Liver (tissue), 9 donors: Measurements from ENCODE around the gene PSMB11. TPM values are rescaled to one million over a fixed set of nuclear protein-coding genes. Genes with fewer than 3 reads are reported as not detected.

Experiments
- DNase-seq: peaks from one replicate; pipeline ENCODE4 v3.0.0-alpha.2; 2017; ENCODE audit warnings: low spot score
- H3K27ac ChIP-seq, 2 donors: one replicate each; pipeline ENCODE4 v1.7.0; 2013; ENCODE audit warnings: inconsistent platforms in 2 of 2, low read length in 2 of 2, control low read depth in 1 of 2, low read depth in 1 of 2, mild to moderate bottlenecking in 1 of 2
- H3K27me3 ChIP-seq, 4 donors: one replicate each; pipeline versions ENCODE4 v1.6.1 to v1.7.0; 2013; ENCODE audit warnings: low read length in 3 of 4, inconsistent platforms in 1 of 4, mild to moderate bottlenecking in 1 of 4, moderate library complexity in 1 of 4; ENCODE audit not compliant: control insufficient read depth in 4 of 4, insufficient read depth in 4 of 4
- H3K36me3 ChIP-seq, 4 donors: one replicate each; pipeline versions ENCODE4 v1.6.1 to v1.7.0; 2013; ENCODE audit warnings: low read length in 3 of 4, mild to moderate bottlenecking in 3 of 4, low read depth in 1 of 4, moderate library complexity in 1 of 4; ENCODE audit not compliant: control insufficient read depth in 4 of 4, insufficient read depth in 3 of 4
- H3K4me1 ChIP-seq, 4 donors: one replicate each; pipeline versions ENCODE4 v1.6.1 to v1.7.0; 2013; ENCODE audit warnings: low read length in 3 of 4, mild to moderate bottlenecking in 3 of 4, moderate library complexity in 1 of 4; ENCODE audit not compliant: control insufficient read depth in 4 of 4, insufficient read depth in 4 of 4
- H3K4me3 ChIP-seq, 3 donors: one replicate each; pipeline versions ENCODE4 v1.6.1 to v1.7.0; 2013; ENCODE audit warnings: low read length in 3 of 3, control low read depth in 1 of 3, low read depth in 1 of 3, mild to moderate bottlenecking in 1 of 3
- H3K9ac ChIP-seq, 2 donors: one replicate each; pipeline ENCODE4 v1.7.0; 2013; ENCODE audit warnings: low read length in 2 of 2, mild to moderate bottlenecking in 2 of 2, moderate library complexity in 2 of 2, control low read depth in 1 of 2, low read depth in 1 of 2
- H3K9me3 ChIP-seq, 4 donors: one replicate each; pipeline versions ENCODE4 v1.6.1 to v1.7.0; 2013; ENCODE audit warnings: low read length in 3 of 4; ENCODE audit not compliant: control insufficient read depth in 4 of 4
- ATF3 ChIP-seq: IDR thresholded peaks from 2 replicates; pipeline ENCODE4 v1.6.1; 2016; ENCODE audit warnings: antibody characterized with exemption
- EGR1 ChIP-seq, 2 donors: IDR thresholded peaks; 2 replicates each; pipeline ENCODE4 v1.6.1; 2016 to 2018; ENCODE audit warnings: antibody characterized with exemption in 2 of 2, low read depth in 2 of 2
- FOXA1 ChIP-seq: IDR thresholded peaks from 2 replicates; pipeline ENCODE4 v1.6.1; 2016; ENCODE audit warnings: antibody characterized with exemption
- FOXA2 ChIP-seq: IDR thresholded peaks from 2 replicates; pipeline ENCODE4 v1.6.1; 2016; ENCODE audit warnings: antibody characterized with exemption
- GABPA ChIP-seq, 2 donors: IDR thresholded peaks in 1 of 2; conservative IDR thresholded peaks in 1 of 2; 2 replicates each; pipeline ENCODE4 v1.6.1; 2016; ENCODE audit warnings: antibody characterized with exemption in 2 of 2, mild to moderate bottlenecking in 1 of 2, moderate library complexity in 1 of 2
- HNF4A ChIP-seq, 2 donors: conservative IDR thresholded peaks; 2 replicates each; pipeline ENCODE4 v1.6.1; 2016; ENCODE audit warnings: antibody characterized with exemption in 2 of 2, mild to moderate bottlenecking in 2 of 2
- HNF4G ChIP-seq: IDR thresholded peaks from 2 replicates; pipeline ENCODE4 v1.6.1; 2016; ENCODE audit warnings: antibody characterized with exemption
- JUND ChIP-seq, 2 donors: IDR thresholded peaks; 2 replicates each; pipeline ENCODE4 v1.6.1; 2016; ENCODE audit warnings: antibody characterized with exemption in 2 of 2
- NR2F2 ChIP-seq: IDR thresholded peaks from 2 replicates; pipeline ENCODE4 v1.6.1; 2016; ENCODE audit warnings: antibody characterized with exemption
- RAD21 ChIP-seq, 2 donors: IDR thresholded peaks; 2 replicates each; pipeline ENCODE4 v1.6.1; 2016; ENCODE audit warnings: antibody characterized with exemption in 2 of 2, mild to moderate bottlenecking in 2 of 2
- RXRA ChIP-seq, 2 donors: IDR thresholded peaks; 2 replicates each; pipeline ENCODE4 v1.6.1; 2017 to 2018; ENCODE audit warnings: antibody characterized with exemption in 2 of 2, mild to moderate bottlenecking in 1 of 2
- SP1 ChIP-seq: IDR thresholded peaks from 2 replicates; pipeline ENCODE4 v1.6.1; 2018; ENCODE audit warnings: antibody characterized with exemption, mild to moderate bottlenecking
- TAF1 ChIP-seq: conservative IDR thresholded peaks from 2 replicates; pipeline ENCODE4 v1.6.1; 2016; ENCODE audit warnings: antibody characterized with exemption, mild to moderate bottlenecking
- YY1 ChIP-seq: IDR thresholded peaks from 2 replicates; pipeline ENCODE4 v1.6.1; 2016; ENCODE audit warnings: antibody characterized with exemption, mild to moderate bottlenecking
- ZBTB33 ChIP-seq: IDR thresholded peaks from 2 replicates; pipeline ENCODE4 v1.6.1; 2016; ENCODE audit warnings: antibody characterized with exemption
- WGBS: extraction: QIAGEN DNeasy Blood & Tissue Kit; methylation state at CpG from one replicate; pipeline ENCODE4 v1.1.7; 2013; 5-methylcytosine and 5-hydroxymethylcytosine counted together
- polyA plus RNA-seq, 2 donors: library from polyadenylated mRNA; stranded (reverse) in 1 of 2; unstranded in 1 of 2; fragments of 200-250 nt in 1 of 2; fragments of >200 nt in 1 of 2; fragmentation: Nextera tagmentation in 1 of 2; extraction: Ambion mirVana in 1 of 2; gene quantifications; one replicate each; pipeline versions ENCODE4 v1.2.1 to v1.2.3, GENCODE V29; 2013 to 2015
- total RNA-seq, 2 donors: library from RNA; depleted of rRNA; stranded (reverse); fragments of >200 nt; gene quantifications; one replicate each; pipeline ENCODE4 v1.2.3, GENCODE V29; 2014
- TF ChIP-seq, protein P1 (sequence below): IDR thresholded peaks from 2 replicates; pipeline ENCODE4 v1.6.1; 2016; ENCODE audit warnings: antibody characterized with exemption, mild to moderate bottlenecking
- TF ChIP-seq, protein P2 (sequence below): IDR thresholded peaks from 2 replicates; pipeline ENCODE4 v1.6.1; 2016; ENCODE audit warnings: antibody characterized with exemption
- TF ChIP-seq, protein P3 (sequence below): fragments of 150-350 bp; IDR thresholded peaks from 2 replicates; pipeline ENCODE4 v1.5.1; 2017; ENCODE audit warnings: improper control_type of control experiment, low read depth, low read length; ENCODE audit not compliant: missing input control
- donor health status: healthy.
- donor health status: healthy.
- donor health status: healthy.
- donor health status: healthy.
- donor health status: healthy.

The PSMB11 gene
- total and polyA plus RNA-seq, 4 donors = not detected

DNA sequence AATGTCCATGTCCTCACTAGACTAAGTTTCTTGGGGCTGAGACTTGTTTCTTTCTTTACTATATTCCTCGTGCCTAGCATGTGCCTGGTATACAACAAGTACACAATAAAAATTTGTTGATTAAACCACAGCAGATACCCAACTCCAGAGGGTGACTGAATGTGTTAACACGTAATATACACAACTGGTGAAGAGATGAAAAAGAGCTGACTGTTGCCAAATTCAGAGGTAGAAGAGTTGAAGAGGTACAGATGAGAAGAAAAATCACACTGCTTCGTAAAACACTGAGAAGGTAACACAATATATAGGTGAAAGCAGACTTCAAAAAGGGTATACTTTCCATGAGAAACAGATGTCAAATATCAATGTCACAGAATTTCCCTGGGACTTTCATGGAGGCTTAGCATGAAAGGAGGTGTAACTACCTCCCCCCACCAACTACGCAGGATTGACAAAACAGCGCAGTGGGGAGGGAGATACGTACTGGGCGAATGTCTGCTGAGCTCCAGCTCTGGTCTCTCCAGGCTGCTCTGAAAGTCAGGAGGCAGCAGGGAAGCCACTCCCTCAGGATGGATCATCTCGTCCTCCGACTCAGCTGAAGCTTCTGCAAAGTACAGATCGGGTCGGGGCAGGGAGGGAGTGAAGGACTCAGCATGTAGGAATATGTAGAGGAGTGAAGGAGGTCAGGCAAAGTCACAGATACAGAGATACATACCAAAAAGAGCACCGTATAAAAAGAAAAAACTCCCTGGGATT, 47.7 kb downstream of the PSMB11 start:
- DNase-seq = no peak
- TF ChIP-seq RXRA (IDR thresholded peaks at IDR 0.05) (no peak), GABPA (IDR thresholded peaks at IDR 0.05 in 1 of 2, conservative IDR thresholded peaks at IDR 0.05 in 1 of 2) (no peak), FOXA1 (no peak), ATF3 (no peak), YY1 (no peak), ZBTB33 (no peak), EGR1 (IDR thresholded peaks at IDR 0.05; ENCODE audit: low read depth in 2 of 2) (no peak), SP1 (no peak), JUND (IDR thresholded peaks at IDR 0.05) (no peak), TAF1 (no peak), NR2F2 (no peak), HNF4G (no peak), HNF4A (conservative IDR thresholded peaks at IDR 0.05) (no peak), FOXA2 (no peak), RAD21 (IDR thresholded peaks at IDR 0.05) (no peak)
- TF ChIP-seq, protein P1, sequence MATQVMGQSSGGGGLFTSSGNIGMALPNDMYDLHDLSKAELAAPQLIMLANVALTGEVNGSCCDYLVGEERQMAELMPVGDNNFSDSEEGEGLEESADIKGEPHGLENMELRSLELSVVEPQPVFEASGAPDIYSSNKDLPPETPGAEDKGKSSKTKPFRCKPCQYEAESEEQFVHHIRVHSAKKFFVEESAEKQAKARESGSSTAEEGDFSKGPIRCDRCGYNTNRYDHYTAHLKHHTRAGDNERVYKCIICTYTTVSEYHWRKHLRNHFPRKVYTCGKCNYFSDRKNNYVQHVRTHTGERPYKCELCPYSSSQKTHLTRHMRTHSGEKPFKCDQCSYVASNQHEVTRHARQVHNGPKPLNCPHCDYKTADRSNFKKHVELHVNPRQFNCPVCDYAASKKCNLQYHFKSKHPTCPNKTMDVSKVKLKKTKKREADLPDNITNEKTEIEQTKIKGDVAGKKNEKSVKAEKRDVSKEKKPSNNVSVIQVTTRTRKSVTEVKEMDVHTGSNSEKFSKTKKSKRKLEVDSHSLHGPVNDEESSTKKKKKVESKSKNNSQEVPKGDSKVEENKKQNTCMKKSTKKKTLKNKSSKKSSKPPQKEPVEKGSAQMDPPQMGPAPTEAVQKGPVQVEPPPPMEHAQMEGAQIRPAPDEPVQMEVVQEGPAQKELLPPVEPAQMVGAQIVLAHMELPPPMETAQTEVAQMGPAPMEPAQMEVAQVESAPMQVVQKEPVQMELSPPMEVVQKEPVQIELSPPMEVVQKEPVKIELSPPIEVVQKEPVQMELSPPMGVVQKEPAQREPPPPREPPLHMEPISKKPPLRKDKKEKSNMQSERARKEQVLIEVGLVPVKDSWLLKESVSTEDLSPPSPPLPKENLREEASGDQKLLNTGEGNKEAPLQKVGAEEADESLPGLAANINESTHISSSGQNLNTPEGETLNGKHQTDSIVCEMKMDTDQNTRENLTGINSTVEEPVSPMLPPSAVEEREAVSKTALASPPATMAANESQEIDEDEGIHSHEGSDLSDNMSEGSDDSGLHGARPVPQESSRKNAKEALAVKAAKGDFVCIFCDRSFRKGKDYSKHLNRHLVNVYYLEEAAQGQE = no peak
- TF ChIP-seq, protein P2, sequence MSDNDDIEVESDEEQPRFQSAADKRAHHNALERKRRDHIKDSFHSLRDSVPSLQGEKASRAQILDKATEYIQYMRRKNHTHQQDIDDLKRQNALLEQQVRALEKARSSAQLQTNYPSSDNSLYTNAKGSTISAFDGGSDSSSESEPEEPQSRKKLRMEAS = no peak
- TF ChIP-seq, protein P3, sequence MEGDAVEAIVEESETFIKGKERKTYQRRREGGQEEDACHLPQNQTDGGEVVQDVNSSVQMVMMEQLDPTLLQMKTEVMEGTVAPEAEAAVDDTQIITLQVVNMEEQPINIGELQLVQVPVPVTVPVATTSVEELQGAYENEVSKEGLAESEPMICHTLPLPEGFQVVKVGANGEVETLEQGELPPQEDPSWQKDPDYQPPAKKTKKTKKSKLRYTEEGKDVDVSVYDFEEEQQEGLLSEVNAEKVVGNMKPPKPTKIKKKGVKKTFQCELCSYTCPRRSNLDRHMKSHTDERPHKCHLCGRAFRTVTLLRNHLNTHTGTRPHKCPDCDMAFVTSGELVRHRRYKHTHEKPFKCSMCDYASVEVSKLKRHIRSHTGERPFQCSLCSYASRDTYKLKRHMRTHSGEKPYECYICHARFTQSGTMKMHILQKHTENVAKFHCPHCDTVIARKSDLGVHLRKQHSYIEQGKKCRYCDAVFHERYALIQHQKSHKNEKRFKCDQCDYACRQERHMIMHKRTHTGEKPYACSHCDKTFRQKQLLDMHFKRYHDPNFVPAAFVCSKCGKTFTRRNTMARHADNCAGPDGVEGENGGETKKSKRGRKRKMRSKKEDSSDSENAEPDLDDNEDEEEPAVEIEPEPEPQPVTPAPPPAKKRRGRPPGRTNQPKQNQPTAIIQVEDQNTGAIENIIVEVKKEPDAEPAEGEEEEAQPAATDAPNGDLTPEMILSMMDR = no peak
- H3K36me3 ChIP-seq = peaks cover 17 to 56% (median 44%) of the 10 kb centered on the region in 4 donors
- H3K27me3 ChIP-seq = no peaks in the 10 kb centered on the region
- no peaks in the 10 kb centered on the region for H3K9me3 ChIP-seq
- H3K4me1 ChIP-seq = peaks cover 0 to 14% (median 8%) of the 10 kb centered on the region in 4 donors
- no peak overlapping the region for H3K9ac ChIP-seq
- no peak overlapping the region for H3K27ac ChIP-seq
- H3K4me3 ChIP-seq = no peak overlapping the region
- 91% methylated on average over 12 of the region's 12 CpGs for WGBS
